HepG2 (cell line): ENCODE measurements around the gene HAUS1. TPM values are rescaled to one million over a fixed set of nuclear protein-coding genes. Genes with fewer than 3 reads are reported as not detected.

ENCODE experiments used
- E2F1 ChIP-seq: sonication (generic); formaldehyde crosslinking; IDR thresholded peaks from 2 replicates; pipeline ENCODE4 v1.5.0; 2020; ENCODE audit warnings: missing genetic modification reagents
- EHMT2 ChIP-seq: fragments of 200-600 bp; sonication (generic); IDR thresholded peaks from 2 replicates; pipeline ENCODE4 v1.7.0; 2017; ENCODE audit warnings: antibody characterized with exemption, low read depth, low read length, borderline replicate concordance
- FLYWCH1 ChIP-seq: sonication (generic); formaldehyde crosslinking; IDR thresholded peaks from 2 replicates; pipeline ENCODE4 v1.8.1; 2023; ENCODE audit warnings: mild to moderate bottlenecking, missing genetic modification reagents
- GMEB2 ChIP-seq: IDR thresholded peaks from 2 replicates; pipeline ENCODE4 v1.6.1; 2016; ENCODE audit warnings: missing biosample characterization, missing genetic modification reagents, low read depth
- JDP2 ChIP-seq: sonication (generic); formaldehyde crosslinking; IDR thresholded peaks from 2 replicates; pipeline ENCODE4 v1.8.1; 2022; ENCODE audit warnings: missing genetic modification reagents, borderline replicate concordance
- NCOA1 ChIP-seq: sonication (generic); formaldehyde crosslinking; IDR thresholded peaks from 2 replicates; pipeline ENCODE4 v1.9.0; 2021; ENCODE audit warnings: missing genetic modification reagents
- NFE2 ChIP-seq: sonication (generic); formaldehyde crosslinking; IDR thresholded peaks from 2 replicates; pipeline ENCODE4 v1.4.0; 2020; ENCODE audit warnings: missing genetic modification reagents
- NFYB ChIP-seq: sonication (generic); formaldehyde crosslinking; IDR thresholded peaks from 2 replicates; pipeline ENCODE4 v1.4.0; 2020; ENCODE audit warnings: missing genetic modification reagents
- NR2F1 ChIP-seq, 2 experiments: fragments of 450-650 bp in 1 of 2; formaldehyde crosslinking in 1 of 2; IDR thresholded peaks; 2 replicates each; pipeline versions ENCODE4 v1.5.0 to v1.6.1; 2016 to 2020; ENCODE audit warnings: mild to moderate bottlenecking in 1 of 2, missing compliant biosample characterization in 1 of 2, missing genetic modification reagents in 1 of 2, moderate library complexity in 1 of 2
- PAX8 ChIP-seq: sonication (generic); formaldehyde crosslinking; IDR thresholded peaks from 2 replicates; pipeline ENCODE4 v1.8.0; 2022; ENCODE audit warnings: mild to moderate bottlenecking, missing genetic modification reagents, borderline replicate concordance
- SKI ChIP-seq: fragments of 450-650 bp; IDR thresholded peaks from one replicate; pipeline ENCODE4 v1.6.1; 2018; ENCODE audit warnings: mild to moderate bottlenecking; ENCODE audit not compliant: partially characterized antibody
- SMAD9 ChIP-seq: sonication (generic); formaldehyde crosslinking; IDR thresholded peaks from 2 replicates; pipeline ENCODE4 v1.5.1; 2020; ENCODE audit warnings: mild to moderate bottlenecking, missing genetic modification reagents
- THYN1 ChIP-seq: sonication (generic); formaldehyde crosslinking; IDR thresholded peaks from 2 replicates; pipeline ENCODE4 v1.8.1; 2023; ENCODE audit warnings: low read depth, mild to moderate bottlenecking, moderate library complexity, missing genetic modification reagents, borderline replicate concordance
- ZBTB26 ChIP-seq: IDR thresholded peaks from 2 replicates; pipeline ENCODE4 v1.6.1; 2016; ENCODE audit warnings: missing compliant biosample characterization, missing genetic modification reagents, borderline replicate concordance
- ZNF20 ChIP-seq: sonication (generic); formaldehyde crosslinking; IDR thresholded peaks from 2 replicates; pipeline ENCODE4 v1.4.0; 2020; ENCODE audit warnings: mild to moderate bottlenecking, moderate library complexity, missing genetic modification reagents
- ZNF563 ChIP-seq: sonication (generic); formaldehyde crosslinking; IDR thresholded peaks from 2 replicates; pipeline ENCODE4 v1.8.0; 2022; ENCODE audit warnings: mild to moderate bottlenecking, moderate library complexity, missing genetic modification reagents
- ZNF572 ChIP-seq: sonication (generic); formaldehyde crosslinking; IDR thresholded peaks from 2 replicates; pipeline ENCODE4 v1.5.1; 2020; ENCODE audit warnings: mild to moderate bottlenecking, missing genetic modification reagents
- ZNF768 ChIP-seq: sonication (generic); formaldehyde crosslinking; IDR thresholded peaks from 2 replicates; pipeline ENCODE4 v1.4.0; 2020; ENCODE audit warnings: missing genetic modification reagents
- ZNF792 ChIP-seq: IDR thresholded peaks from 2 replicates; pipeline ENCODE4 v1.6.1; 2016
- ZNF83 ChIP-seq: sonication (generic); formaldehyde crosslinking; IDR thresholded peaks from 2 replicates; pipeline ENCODE4 v1.4.0; 2020; ENCODE audit warnings: missing genetic modification reagents, mild to moderate bottlenecking, borderline replicate concordance
- ZNF891 ChIP-seq: sonication (generic); formaldehyde crosslinking; IDR thresholded peaks from 2 replicates; pipeline ENCODE4 v1.5.0; 2020; ENCODE audit warnings: mild to moderate bottlenecking, missing genetic modification reagents
- polyA plus RNA-seq, 8 experiments: library from polyadenylated mRNA; depleted of rRNA in 3 of 8; stranded (reverse) in 7 of 8; unstranded in 1 of 8; fragments of >200 nt; fragmentation: Illumina TruSeq in 4 of 8; extraction: Trizol in 4 of 8; gene quantifications; 2 replicates each; pipeline versions ENCODE4 v1.2.1 to v1.2.3, GENCODE V29; 2011 to 2016; ENCODE audit warnings: low read depth in 4 of 8, missing spikeins in 1 of 8, mixed read lengths in 1 of 8; ENCODE audit not compliant: insufficient read depth in 1 of 8
- total RNA-seq, 5 experiments: library from RNA; depleted of rRNA; stranded (reverse); fragments of >200 nt; fragmentation: Illumina TruSeq; extraction: Trizol; gene quantifications; 2 replicates each; pipeline ENCODE4 v1.2.3, GENCODE V29; 2016; ENCODE audit warnings: low read depth in 1 of 5
- TF ChIP-seq, protein P1 (sequence below): sonication (generic); formaldehyde crosslinking; IDR thresholded peaks from 2 replicates; pipeline ENCODE4 v1.5.0; 2020; ENCODE audit warnings: mild to moderate bottlenecking, missing genetic modification reagents

The HAUS1 gene
- total and polyA plus RNA-seq, 2 of the 13 experiments (the other 11 are each of a cell fraction or from before 2014, with no cell fraction given): 20.6 to 59.2 TPM

GRCh38 chr18:46173393-46174341, 69.5 kb downstream of the HAUS1 start (continued):
- TF ChIP-seq JDP2 (CRISPR knock-in tag) (no peak; the same call in 1 of the 2 replicates), ZBTB26 (CRISPR knock-in tag) (peak; percentile 73; the same call in 1 of the 2 replicates), ZNF20 (CRISPR knock-in tag) (0 out of 2 replicates have a peak, but pooled peaks have one; percentile 23), NCOA1 (CRISPR knock-in tag) (peak; percentile 43; the same call in 1 of the 2 replicates), FLYWCH1 (CRISPR knock-in tag) (no peak), THYN1 (CRISPR knock-in tag) (no peak), NFE2 (CRISPR knock-in tag) (no peak), ZNF768 (CRISPR knock-in tag) (peak; percentile 26; the same call in 1 of the 2 replicates), ZNF563 (CRISPR knock-in tag) (no peak), NFYB (CRISPR knock-in tag) (no peak), SMAD9 (no peak), E2F1 (CRISPR knock-in tag) (peak; percentile 82), ZNF83 (CRISPR knock-in tag) (no peak), ZNF572 (CRISPR knock-in tag) (no peak), ZNF891 (CRISPR knock-in tag) (0 out of 2 replicates have a peak, but pooled peaks have one; percentile 15), PAX8 (CRISPR knock-in tag) (0 out of 2 replicates have a peak, but pooled peaks have one; percentile 62), NR2F1 (CRISPR knock-in tag; IDR thresholded peaks at IDR 0.05) (no peak), EHMT2 (no peak), SKI (peak; percentile 20), ZNF792 (peak; percentile 69; the same call in 1 of the 2 replicates), GMEB2 (CRISPR knock-in tag) (peak; percentile 93)
- TF ChIP-seq, protein P1, sequence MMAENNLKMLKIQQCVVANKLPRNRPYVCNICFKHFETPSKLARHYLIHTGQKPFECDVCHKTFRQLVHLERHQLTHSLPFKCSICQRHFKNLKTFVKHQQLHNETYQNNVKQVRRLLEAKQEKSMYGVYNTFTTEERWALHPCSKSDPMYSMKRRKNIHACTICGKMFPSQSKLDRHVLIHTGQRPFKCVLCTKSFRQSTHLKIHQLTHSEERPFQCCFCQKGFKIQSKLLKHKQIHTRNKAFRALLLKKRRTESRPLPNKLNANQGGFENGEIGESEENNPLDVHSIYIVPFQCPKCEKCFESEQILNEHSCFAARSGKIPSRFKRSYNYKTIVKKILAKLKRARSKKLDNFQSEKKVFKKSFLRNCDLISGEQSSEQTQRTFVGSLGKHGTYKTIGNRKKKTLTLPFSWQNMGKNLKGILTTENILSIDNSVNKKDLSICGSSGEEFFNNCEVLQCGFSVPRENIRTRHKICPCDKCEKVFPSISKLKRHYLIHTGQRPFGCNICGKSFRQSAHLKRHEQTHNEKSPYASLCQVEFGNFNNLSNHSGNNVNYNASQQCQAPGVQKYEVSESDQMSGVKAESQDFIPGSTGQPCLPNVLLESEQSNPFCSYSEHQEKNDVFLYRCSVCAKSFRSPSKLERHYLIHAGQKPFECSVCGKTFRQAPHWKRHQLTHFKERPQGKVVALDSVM (CRISPR knock-in tag): peak; percentile 86
